Glutamatergic neuron (in vitro differentiated cells): Measurements from ENCODE around the gene KISS1. TPM values are rescaled to one million over a fixed set of nuclear protein-coding genes. Genes with fewer than 3 reads are reported as not detected.
"Not testable (repeated sequence)": the region's sequence is repeated elsewhere in the genome, so short reads cannot be mapped to it uniquely, and the experiment has no call there.

Experiments used
- DNase-seq: peaks from one replicate; pipeline ENCODE4 v3.0.0; 2022
- H3K27ac Mint-ChIP-seq: one replicate; pipeline ENCODE4 v1.8.0; 2020; ENCODE audit warnings: mild to moderate bottlenecking, mixed read lengths, inconsistent platforms; ENCODE audit not compliant: unreplicated experiment
- H3K27me3 Mint-ChIP-seq: one replicate; pipeline ENCODE4 v1.8.0; 2020; ENCODE audit warnings: mild to moderate bottlenecking, moderate library complexity, mixed read lengths, inconsistent platforms; ENCODE audit not compliant: unreplicated experiment
- H3K36me3 Mint-ChIP-seq: one replicate; pipeline ENCODE4 v1.8.0; 2020; ENCODE audit warnings: mild to moderate bottlenecking, mixed read lengths, inconsistent platforms; ENCODE audit not compliant: unreplicated experiment
- H3K4me1 Mint-ChIP-seq: one replicate; pipeline ENCODE4 v1.8.0; 2020; ENCODE audit warnings: mild to moderate bottlenecking, low read depth, mixed read lengths, inconsistent platforms; ENCODE audit not compliant: unreplicated experiment
- H3K4me3 Mint-ChIP-seq: one replicate; pipeline ENCODE4 v1.8.0; 2020; ENCODE audit warnings: mild to moderate bottlenecking, mixed read lengths, inconsistent platforms; ENCODE audit not compliant: unreplicated experiment
- H3K9me3 Mint-ChIP-seq: one replicate; pipeline ENCODE4 v1.8.0; 2020; ENCODE audit warnings: mild to moderate bottlenecking, moderate library complexity, mixed read lengths, inconsistent platforms; ENCODE audit not compliant: unreplicated experiment
- total RNA-seq: library from RNA; stranded (reverse); fragmentation: NEBNext Ultra II Directional; extraction: Animal tissue kit (Norgen Biotek cat#: 25700); gene quantifications from one replicate; pipeline ENCODE4 v1.2.1, GENCODE V29; 2021; ENCODE audit not compliant: unreplicated experiment
- TF ChIP-seq, protein P1 (sequence below): fragments of 200-600 bp; sonication (generic); IDR thresholded peaks from one replicate; pipeline ENCODE4 v1.5.0; 2021; ENCODE audit not compliant: partially characterized antibody, unreplicated experiment

The KISS1 gene
- total RNA-seq, 1 donor from 2014 or later: not detected

- H3K4me1 Mint-ChIP-seq, H3K27me3 Mint-ChIP-seq, H3K4me3 Mint-ChIP-seq, H3K9me3 Mint-ChIP-seq, H3K27ac Mint-ChIP-seq, DNase-seq: not testable (repeated sequence)
- H3K36me3 Mint-ChIP-seq: peaks cover 50% of the 10 kb centered on the region
Observed at GRCh38 chr1:204237515-204237914, 41.2 kb upstream of the KISS1 start.

DNA sequence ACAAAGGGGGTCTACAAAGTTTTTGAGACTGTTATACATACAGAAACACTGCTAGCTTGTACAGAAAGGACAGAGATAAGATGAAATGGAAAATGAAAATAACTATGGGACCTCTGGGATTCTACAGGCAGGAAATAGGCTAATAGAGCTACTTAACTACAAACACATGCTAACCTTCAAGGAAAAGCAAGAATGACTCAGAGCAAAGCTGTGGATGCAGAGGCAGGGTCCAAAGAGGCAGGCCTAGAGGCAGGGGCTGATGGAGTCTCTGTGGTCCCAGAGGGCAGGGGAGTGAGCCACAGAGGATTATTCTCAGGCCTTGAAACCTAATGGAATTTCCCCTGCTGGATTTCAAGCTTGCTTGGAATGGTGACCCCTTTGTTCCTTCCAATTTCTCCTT lies 36.2 kb upstream of the KISS1 start:
- no peak overlapping the region for H3K27ac Mint-ChIP-seq
- H3K36me3 Mint-ChIP-seq: peaks cover 46% of the 10 kb centered on the region

GRCh38 chr1:204230211-204230610 lies 33.9 kb upstream of the KISS1 start:
- Mint-ChIP-seq H3K4me1 (no peaks in the 10 kb centered on the region), H3K27me3 (peaks cover 8% of the 10 kb centered on the region), H3K36me3 (peaks cover 40% of the 10 kb centered on the region), H3K9me3 (peaks cover 4% of the 10 kb centered on the region), H3K4me3 (no peak overlapping the region), H3K27ac (no peak overlapping the region)
- TF ChIP-seq, protein P1, sequence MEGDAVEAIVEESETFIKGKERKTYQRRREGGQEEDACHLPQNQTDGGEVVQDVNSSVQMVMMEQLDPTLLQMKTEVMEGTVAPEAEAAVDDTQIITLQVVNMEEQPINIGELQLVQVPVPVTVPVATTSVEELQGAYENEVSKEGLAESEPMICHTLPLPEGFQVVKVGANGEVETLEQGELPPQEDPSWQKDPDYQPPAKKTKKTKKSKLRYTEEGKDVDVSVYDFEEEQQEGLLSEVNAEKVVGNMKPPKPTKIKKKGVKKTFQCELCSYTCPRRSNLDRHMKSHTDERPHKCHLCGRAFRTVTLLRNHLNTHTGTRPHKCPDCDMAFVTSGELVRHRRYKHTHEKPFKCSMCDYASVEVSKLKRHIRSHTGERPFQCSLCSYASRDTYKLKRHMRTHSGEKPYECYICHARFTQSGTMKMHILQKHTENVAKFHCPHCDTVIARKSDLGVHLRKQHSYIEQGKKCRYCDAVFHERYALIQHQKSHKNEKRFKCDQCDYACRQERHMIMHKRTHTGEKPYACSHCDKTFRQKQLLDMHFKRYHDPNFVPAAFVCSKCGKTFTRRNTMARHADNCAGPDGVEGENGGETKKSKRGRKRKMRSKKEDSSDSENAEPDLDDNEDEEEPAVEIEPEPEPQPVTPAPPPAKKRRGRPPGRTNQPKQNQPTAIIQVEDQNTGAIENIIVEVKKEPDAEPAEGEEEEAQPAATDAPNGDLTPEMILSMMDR: no peak
- no peak for DNase-seq

More for the DNA sequence above, 36.2 kb upstream of the KISS1 start:
- TF ChIP-seq, protein P1: no peak
- Mint-ChIP-seq H3K4me3 (no peak overlapping the region), H3K9me3 (peaks cover 10% of the 10 kb centered on the region), H3K4me1 (no peaks in the 10 kb centered on the region), H3K27me3 (peaks cover 15% of the 10 kb centered on the region)
- no peak for DNase-seq

DNA sequence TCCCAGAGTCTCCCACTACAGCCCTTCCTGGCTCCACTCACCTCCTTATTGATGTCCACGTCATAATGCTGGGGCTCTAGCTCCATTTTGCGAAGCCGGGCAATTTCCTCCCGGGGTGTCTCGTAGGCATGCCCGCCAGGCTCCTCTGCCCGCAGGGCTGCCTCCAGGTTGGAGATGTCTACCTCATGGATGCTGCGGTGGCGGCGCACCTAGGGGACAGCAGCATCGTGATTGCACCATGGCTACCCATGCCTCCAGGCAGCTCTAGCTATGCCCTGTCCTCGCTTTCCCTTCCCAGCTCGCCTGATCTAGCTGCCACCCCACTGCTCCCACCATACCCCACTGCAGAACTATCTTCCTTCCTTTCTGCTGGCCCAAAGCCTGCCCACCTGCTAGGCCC lies 32.6 kb upstream of the KISS1 start:
- H3K36me3 Mint-ChIP-seq: peaks cover 34% of the 10 kb centered on the region
- peaks cover 1% of the 10 kb centered on the region for H3K4me1 Mint-ChIP-seq
- no peak overlapping the region for H3K4me3 Mint-ChIP-seq
- TF ChIP-seq, protein P1: no peak
- peaks cover 8% of the 10 kb centered on the region for H3K27me3 Mint-ChIP-seq
- H3K9me3 Mint-ChIP-seq: peaks cover 4% of the 10 kb centered on the region
- DNase-seq: no peak
- H3K27ac Mint-ChIP-seq: no peak overlapping the region

- Mint-ChIP-seq H3K4me1 (peaks cover 4% of the 10 kb centered on the region), H3K4me3 (no peak overlapping the region), H3K36me3 (peaks cover 29% of the 10 kb centered on the region), H3K27ac (no peak overlapping the region), H3K27me3 (peaks cover 8% of the 10 kb centered on the region), H3K9me3 (peaks cover 4% of the 10 kb centered on the region)
- TF ChIP-seq, protein P1: no peak
- no peak for DNase-seq
Observed at GRCh38 chr1:204227996-204228785, 31.9 kb upstream of the KISS1 start.
